ENCODE data around the gene LSM14A.

Gene LSM14A

DNA sequence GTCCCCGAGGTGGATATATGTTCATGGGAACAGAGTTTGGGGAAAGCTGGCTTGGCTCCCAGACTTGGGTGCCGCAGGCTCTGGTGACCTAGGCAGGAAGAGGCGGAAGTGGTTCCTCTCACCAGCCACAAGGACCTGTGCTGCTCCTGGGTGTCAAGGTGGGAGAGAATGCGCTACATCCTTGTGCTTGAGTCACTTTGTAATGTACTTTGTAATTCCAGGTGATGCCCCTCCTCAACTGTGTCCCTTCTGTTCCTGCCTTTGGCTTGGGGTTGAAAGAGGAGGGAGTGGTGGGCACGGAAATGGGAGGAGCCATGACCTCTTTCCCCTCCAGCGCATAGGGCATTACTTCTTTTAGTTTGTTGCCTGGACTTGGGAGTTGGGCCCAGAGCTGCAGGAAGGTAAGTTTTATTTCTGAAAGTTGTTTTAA lies 92.9 kb downstream of the LSM14A start:
- Histone ChIP-seq H2AFZ (ENCODE audit: low read depth, low read length) (no peak overlapping the region), H3K4me3 (ENCODE audit: low read length) (no peak overlapping the region), H3K27me3 (ENCODE audit: insufficient read depth, low read length) (no peaks in the 10 kb centered on the region), H3K4me1 (ENCODE audit: insufficient read depth, low read length) (peaks cover 9% of the 10 kb centered on the region), H3K9me3 (ENCODE audit: low read length) (no peaks in the 10 kb centered on the region), H3K36me3 (ENCODE audit: insufficient read depth, low read length) (peaks cover 9% of the 10 kb centered on the region)

DNA sequence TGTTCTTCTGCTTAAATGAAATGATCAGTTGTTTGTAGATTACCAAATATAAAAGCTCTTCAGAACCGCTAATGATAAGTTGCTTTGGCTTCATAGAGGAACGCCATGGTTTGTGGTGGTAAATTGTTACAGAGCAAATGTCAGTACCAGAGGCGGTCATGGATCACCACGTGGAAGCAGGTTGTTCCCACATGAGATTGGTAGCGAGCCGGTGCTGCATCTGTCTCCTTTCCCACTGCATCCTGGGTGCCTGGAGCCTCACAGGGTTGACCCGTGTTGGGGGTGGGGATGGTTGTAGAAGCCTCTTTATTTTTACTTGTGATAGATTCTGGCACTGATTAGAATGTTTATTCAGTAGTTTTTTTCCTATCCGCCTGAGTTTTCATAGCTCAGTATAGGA lies 96.8 kb downstream of the LSM14A start:
- H3K4me1 ChIP-seq (ENCODE audit: insufficient read depth, low read length), result peaks cover 6% of the 10 kb centered on the region
- peaks cover 9% of the 10 kb centered on the region for H3K36me3 ChIP-seq (ENCODE audit: insufficient read depth, low read length)
- H3K27me3 ChIP-seq (ENCODE audit: insufficient read depth, low read length), result no peaks in the 10 kb centered on the region
- no peaks in the 10 kb centered on the region for H3K9me3 ChIP-seq (ENCODE audit: low read length)
- no peak overlapping the region for H3K4me3 ChIP-seq (ENCODE audit: low read length)
- H2AFZ ChIP-seq (ENCODE audit: low read depth, low read length), result no peak overlapping the region

DNA sequence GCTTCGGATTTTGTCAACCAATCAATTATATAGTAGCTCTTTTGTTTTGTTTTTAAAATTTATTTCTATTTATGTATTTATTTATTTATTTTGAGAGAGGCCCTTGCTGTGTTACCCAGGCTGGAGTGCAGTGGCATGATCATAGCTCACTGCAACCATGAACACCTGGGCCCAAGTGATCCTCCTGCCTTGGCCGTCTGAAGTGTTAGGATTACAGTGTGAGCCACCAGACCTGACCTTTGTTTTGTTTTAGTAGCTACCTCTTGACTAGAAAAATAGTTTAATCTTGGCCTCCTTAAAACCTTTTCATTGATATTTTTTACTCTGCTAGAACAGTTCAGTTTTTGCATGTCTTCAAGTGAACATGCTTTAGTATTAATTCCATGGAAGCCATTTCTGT lies 97.2 kb downstream of the LSM14A start:
- no peaks in the 10 kb centered on the region for H3K27me3 ChIP-seq (ENCODE audit: insufficient read depth, low read length)
- peaks cover 6% of the 10 kb centered on the region for H3K4me1 ChIP-seq (ENCODE audit: insufficient read depth, low read length)
- no peak overlapping the region for H2AFZ ChIP-seq (ENCODE audit: low read depth, low read length)
- no peaks in the 10 kb centered on the region for H3K9me3 ChIP-seq (ENCODE audit: low read length)
- peaks cover 9% of the 10 kb centered on the region for H3K36me3 ChIP-seq (ENCODE audit: insufficient read depth, low read length)
- no peak overlapping the region for H3K4me3 ChIP-seq (ENCODE audit: low read length)

DNA sequence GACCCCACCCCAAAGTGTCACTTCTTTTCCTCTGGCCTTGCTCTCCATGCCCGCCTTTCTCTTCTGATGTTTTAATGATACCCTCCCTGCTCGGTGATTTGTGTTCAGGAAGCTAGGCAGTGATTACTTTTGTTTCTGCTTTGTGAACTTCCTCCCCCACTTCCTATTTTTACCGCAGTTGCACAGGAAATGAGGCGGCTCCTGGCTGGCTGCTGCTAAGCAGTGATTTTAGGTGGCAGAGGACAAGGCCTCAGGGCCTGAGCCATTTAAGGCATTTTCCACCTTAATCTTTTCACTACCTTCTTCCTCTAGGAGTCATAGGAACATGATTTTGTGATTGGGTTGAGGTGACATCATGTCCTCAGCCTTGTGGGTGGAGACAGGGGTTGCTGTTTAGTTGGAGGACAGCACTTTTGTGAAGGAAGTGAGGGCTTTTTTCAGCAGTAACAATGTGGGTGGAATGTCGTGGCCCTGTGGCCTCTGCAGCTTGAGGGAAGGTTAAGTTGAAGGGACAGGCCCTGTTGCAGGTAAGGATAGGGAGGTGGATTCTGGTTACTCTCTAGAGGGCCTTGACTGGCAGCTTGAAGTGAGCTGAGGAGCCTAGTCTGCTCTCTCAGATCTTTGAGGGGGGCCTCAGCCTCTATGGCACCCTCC lies 97.8 kb downstream of the LSM14A start:
- H3K4me1 ChIP-seq (ENCODE audit: insufficient read depth, low read length), result peaks cover 6% of the 10 kb centered on the region
- no peak overlapping the region for H2AFZ ChIP-seq (ENCODE audit: low read depth, low read length)
- no peak overlapping the region for H3K4me3 ChIP-seq (ENCODE audit: low read length)
- peaks cover 8% of the 10 kb centered on the region for H3K36me3 ChIP-seq (ENCODE audit: insufficient read depth, low read length)
- no peaks in the 10 kb centered on the region for H3K9me3 ChIP-seq (ENCODE audit: low read length)
- H3K27me3 ChIP-seq (ENCODE audit: insufficient read depth, low read length), result no peaks in the 10 kb centered on the region

DNA sequence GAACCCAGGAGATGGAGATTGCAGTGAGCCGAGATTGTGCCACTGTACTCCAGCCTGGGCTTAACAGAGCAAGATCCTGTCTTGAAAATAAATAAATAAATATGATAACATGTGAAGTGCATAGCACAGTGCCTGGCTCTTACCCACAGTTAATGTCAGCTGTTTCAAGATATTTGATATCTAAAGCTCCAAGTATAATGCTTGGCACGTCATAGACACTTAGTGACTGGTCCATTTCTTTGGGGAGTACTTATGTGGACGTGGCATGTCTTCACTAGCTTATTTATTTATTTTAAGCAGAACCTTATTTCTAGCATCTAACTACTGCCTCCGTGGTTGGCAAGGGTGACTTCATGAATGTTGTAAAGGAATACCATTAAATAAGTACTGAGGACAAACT lies 100.8 kb downstream of the LSM14A start:
- H3K36me3 ChIP-seq (ENCODE audit: insufficient read depth, low read length), result no peaks in the 10 kb centered on the region
- H3K4me1 ChIP-seq (ENCODE audit: insufficient read depth, low read length), result peaks cover 6% of the 10 kb centered on the region
- H2AFZ ChIP-seq (ENCODE audit: low read depth, low read length), result no peak overlapping the region
- no peaks in the 10 kb centered on the region for H3K27me3 ChIP-seq (ENCODE audit: insufficient read depth, low read length)
- no peak overlapping the region for H3K4me3 ChIP-seq (ENCODE audit: low read length)
- H3K9me3 ChIP-seq (ENCODE audit: low read length), result no peaks in the 10 kb centered on the region

DNA sequence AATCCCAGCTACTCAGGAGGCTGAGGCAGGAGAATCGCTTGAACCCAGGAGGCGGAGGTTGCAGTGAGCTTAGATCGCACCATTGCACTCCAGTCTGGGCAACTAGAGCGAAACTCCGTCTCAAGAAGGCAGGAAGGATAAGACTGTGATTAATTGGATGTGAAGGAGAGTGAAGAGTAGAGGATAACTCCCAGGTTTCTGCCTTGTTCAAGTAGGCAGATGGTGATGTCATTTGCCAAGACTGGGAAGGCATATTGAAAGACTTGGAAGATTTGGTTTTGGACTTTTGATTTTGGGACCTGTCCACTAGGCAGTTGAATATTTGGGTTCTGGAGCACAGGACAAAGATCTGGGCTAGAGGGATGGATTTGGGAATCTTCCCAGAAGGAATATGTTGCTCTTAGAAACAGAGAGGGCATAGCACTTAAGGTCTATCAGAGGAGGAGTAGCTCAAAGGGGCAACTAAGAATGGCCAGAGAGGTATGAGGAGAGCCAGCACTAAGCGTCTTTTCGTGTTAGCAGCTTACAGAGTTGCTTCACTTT lies 102.1 kb downstream of the LSM14A start:
- Histone ChIP-seq H3K9me3 (ENCODE audit: low read length) (peaks cover 6% of the 10 kb centered on the region), H3K4me3 (ENCODE audit: low read length) (no peak overlapping the region), H2AFZ (ENCODE audit: low read depth, low read length) (no peak overlapping the region), H3K27me3 (ENCODE audit: insufficient read depth, low read length) (no peaks in the 10 kb centered on the region), H3K4me1 (ENCODE audit: insufficient read depth, low read length) (peaks cover 6% of the 10 kb centered on the region), H3K36me3 (ENCODE audit: insufficient read depth, low read length) (peaks cover 4% of the 10 kb centered on the region)

DNA sequence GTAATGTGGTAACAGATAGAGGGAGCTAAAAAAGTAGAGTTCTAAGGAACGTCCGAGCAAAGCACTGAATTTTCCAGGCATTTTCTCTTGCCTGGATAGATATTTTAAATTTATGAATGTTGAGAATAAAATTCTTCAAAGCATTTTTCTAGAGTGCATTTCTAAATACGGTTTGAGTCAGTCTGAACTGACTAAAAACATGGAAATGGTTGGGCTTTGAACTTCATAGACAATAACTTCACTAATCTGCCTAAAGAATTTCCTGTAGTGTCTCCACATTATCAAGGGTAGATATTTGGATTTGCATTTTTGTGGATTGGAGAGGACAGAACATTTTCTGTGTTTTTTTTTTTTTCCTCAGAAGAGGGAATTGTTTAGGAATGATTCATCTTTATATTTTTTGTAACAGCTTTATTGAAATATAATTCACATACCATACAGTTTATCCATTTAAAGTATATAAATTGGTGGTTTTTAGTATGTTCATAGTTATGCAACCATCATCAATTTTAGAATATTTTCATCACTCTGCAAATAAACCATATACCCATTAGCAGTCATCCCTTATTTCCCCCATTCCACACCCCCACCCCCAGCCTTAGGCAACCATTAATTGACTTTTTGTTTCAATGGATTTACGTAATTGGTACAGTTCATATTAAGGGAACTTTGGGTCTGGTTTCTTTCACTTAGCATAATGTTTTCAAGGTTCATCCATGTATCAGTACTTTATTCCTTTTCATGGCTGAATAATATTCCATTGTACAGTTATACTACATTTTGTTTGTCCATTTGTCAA lies 102.7 kb downstream of the LSM14A start:
- no peaks in the 10 kb centered on the region for H3K27me3 ChIP-seq (ENCODE audit: insufficient read depth, low read length)
- H3K4me3 ChIP-seq (ENCODE audit: low read length), result no peak overlapping the region
- H3K4me1 ChIP-seq (ENCODE audit: insufficient read depth, low read length), result peaks cover 3% of the 10 kb centered on the region
- no peak overlapping the region for H2AFZ ChIP-seq (ENCODE audit: low read depth, low read length)
- peaks cover 4% of the 10 kb centered on the region for H3K36me3 ChIP-seq (ENCODE audit: insufficient read depth, low read length)
- H3K9me3 ChIP-seq (ENCODE audit: low read length), result peaks cover 6% of the 10 kb centered on the region

DNA sequence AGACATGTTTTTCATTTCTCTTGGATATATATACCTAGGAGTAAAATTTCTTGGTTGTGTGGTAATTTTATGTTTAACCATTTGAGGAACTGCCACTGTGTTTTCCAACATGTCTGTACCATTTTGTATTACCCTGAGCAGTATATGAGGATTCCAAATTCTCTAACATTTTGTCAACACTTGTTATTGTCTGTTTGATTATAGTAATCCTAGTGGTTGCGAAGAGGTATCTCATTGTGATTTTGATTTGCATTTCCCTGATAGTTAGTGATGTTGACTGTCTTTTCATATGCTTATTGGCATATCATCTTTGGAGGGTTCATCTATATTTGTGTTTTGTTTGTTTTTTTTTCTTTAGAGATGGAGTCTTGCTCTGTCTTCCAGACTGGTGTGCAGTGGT lies 103.4 kb downstream of the LSM14A start:
- Histone ChIP-seq H3K4me3 (ENCODE audit: low read length) (no peak overlapping the region), H2AFZ (ENCODE audit: low read depth, low read length) (no peak overlapping the region), H3K4me1 (ENCODE audit: insufficient read depth, low read length) (no peaks in the 10 kb centered on the region), H3K36me3 (ENCODE audit: insufficient read depth, low read length) (peaks cover 4% of the 10 kb centered on the region), H3K27me3 (ENCODE audit: insufficient read depth, low read length) (no peaks in the 10 kb centered on the region), H3K9me3 (ENCODE audit: low read length) (peaks cover 6% of the 10 kb centered on the region)

DNA sequence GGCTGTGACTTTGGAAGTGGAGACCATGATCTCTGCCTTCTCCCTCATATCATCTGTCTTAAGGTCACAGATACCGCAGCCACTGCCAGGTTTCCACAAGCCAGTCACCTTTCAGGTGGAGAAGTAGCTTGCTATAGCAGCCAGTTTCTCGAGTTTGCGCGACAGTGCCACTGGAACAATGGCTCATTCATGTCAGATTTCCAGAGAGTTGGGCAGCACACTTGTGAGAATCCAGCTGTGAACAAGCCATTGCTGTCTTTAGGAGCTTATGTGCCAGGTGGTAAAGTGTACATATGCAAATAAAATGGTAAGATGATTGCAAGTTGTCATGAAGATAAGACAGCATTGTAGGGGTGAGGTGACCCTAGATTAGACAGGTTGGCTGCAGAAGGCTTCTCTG lies 104.3 kb downstream of the LSM14A start:
- no peaks in the 10 kb centered on the region for H3K4me1 ChIP-seq (ENCODE audit: insufficient read depth, low read length)
- H3K36me3 ChIP-seq (ENCODE audit: insufficient read depth, low read length), result peaks cover 4% of the 10 kb centered on the region
- H3K27me3 ChIP-seq (ENCODE audit: insufficient read depth, low read length), result no peaks in the 10 kb centered on the region
- H2AFZ ChIP-seq (ENCODE audit: low read depth, low read length), result no peak overlapping the region
- H3K4me3 ChIP-seq (ENCODE audit: low read length), result no peak overlapping the region
- H3K9me3 ChIP-seq (ENCODE audit: low read length), result peaks cover 8% of the 10 kb centered on the region

DNA sequence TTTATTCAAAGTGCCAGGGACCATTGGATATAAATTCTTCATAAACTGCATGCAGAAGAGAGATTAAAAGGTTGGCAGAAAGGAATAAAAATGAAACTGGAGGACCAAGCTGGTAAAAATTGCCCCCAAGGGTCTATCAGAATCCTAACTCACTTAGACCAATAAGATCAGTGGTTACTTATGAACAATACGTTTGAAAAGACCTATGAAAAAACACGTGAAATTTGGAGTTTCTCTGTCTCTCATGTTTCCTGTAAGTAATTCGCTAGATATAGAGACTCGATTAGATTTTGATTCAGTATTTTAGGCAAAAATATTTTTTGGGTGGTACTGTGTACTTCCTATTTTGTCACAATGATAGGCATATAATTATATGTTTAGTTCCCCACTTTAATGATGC lies 104.9 kb downstream of the LSM14A start:
- Histone ChIP-seq H3K4me3 (ENCODE audit: low read length) (no peak overlapping the region), H3K4me1 (ENCODE audit: insufficient read depth, low read length) (no peaks in the 10 kb centered on the region), H3K9me3 (ENCODE audit: low read length) (peaks cover 8% of the 10 kb centered on the region), H3K36me3 (ENCODE audit: insufficient read depth, low read length) (peaks cover 4% of the 10 kb centered on the region), H3K27me3 (ENCODE audit: insufficient read depth, low read length) (no peaks in the 10 kb centered on the region), H2AFZ (ENCODE audit: low read depth, low read length) (no peak overlapping the region)

DNA sequence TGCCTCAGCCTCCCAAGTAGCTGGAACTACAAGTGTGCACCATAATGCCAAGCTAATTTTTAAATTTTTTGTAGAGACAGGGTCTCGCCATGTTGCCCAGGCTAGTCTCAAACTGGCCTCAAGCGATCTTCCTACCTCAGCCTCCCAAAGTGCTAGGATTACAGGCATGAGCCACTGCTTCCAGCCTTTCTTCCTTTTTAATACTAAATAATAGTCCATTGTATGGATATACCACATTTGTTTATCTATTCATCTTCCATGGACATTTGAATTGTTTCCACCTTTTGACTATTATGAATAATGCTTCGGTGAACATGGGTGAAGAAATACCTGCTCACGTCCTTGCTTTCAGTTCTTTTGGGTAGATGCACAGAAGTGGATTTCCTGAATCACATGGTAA lies 106.5 kb downstream of the LSM14A start:
- peaks cover 4% of the 10 kb centered on the region for H3K36me3 ChIP-seq (ENCODE audit: insufficient read depth, low read length)
- no peak overlapping the region for H2AFZ ChIP-seq (ENCODE audit: low read depth, low read length)
- no peaks in the 10 kb centered on the region for H3K4me1 ChIP-seq (ENCODE audit: insufficient read depth, low read length)
- H3K27me3 ChIP-seq (ENCODE audit: insufficient read depth, low read length), result no peaks in the 10 kb centered on the region
- H3K4me3 ChIP-seq (ENCODE audit: low read length), result no peak overlapping the region
- H3K9me3 ChIP-seq (ENCODE audit: low read length), result peaks cover 8% of the 10 kb centered on the region

Data from neuron (in vitro differentiated cells).